HUES48 (cell line): ENCODE measurements around the gene RNF125.

Experiments used
- H3K27ac ChIP-seq: one replicate; pipeline ENCODE4 v1.7.0; 2013; ENCODE audit warnings: low read depth, low read length, inconsistent platforms
- H3K27me3 ChIP-seq: 2 replicates; pipeline ENCODE4 v1.6.1; 2013; ENCODE audit warnings: mild to moderate bottlenecking, low read length; ENCODE audit not compliant: control insufficient read depth, insufficient read depth
- H3K36me3 ChIP-seq: 2 replicates; pipeline ENCODE4 v1.6.1; 2013; ENCODE audit warnings: low read length; ENCODE audit not compliant: control insufficient read depth, insufficient read depth
- H3K4me1 ChIP-seq: 2 replicates; pipeline ENCODE4 v1.6.1; 2013; ENCODE audit warnings: mild to moderate bottlenecking, low read length; ENCODE audit not compliant: control insufficient read depth, insufficient read depth
- H3K4me3 ChIP-seq: 2 replicates; pipeline ENCODE4 v1.5.1; 2013; ENCODE audit warnings: mild to moderate bottlenecking, low read depth, low read length
- H3K9ac ChIP-seq: 2 replicates; pipeline ENCODE4 v1.6.1; 2013; ENCODE audit warnings: mild to moderate bottlenecking, low read depth, low read length, moderate library complexity
- H3K9me3 ChIP-seq: 2 replicates; pipeline ENCODE4 v1.6.1; 2013; ENCODE audit warnings: low read length; ENCODE audit not compliant: control insufficient read depth, insufficient read depth

RNF125 gene

GRCh38 chr18:32018331-32019250 is at the start of gene RNF125:
Gene RNF125, plus strand, starts transcription at chr18:32018825. Its CDS starts 39 bp downstream, at chr18:32018864.
- Histone ChIP-seq H3K4me1 (peaks cover 15% of the 10 kb centered on the region), H3K9me3 (no peaks in the 10 kb centered on the region), H3K27me3 (0 out of 2 replicates have a peak, but pooled peaks cover 6% of the 10 kb centered on the region), H3K27ac (peak within 1 kb of the TSS; percentile 83), H3K4me3 (peak within 1 kb of the TSS; percentile 68), H3K9ac (peak within 1 kb of the TSS; percentile 61), H3K36me3 (no peaks in the 10 kb centered on the region)

GRCh38 chr18:31970617-31971016 is 48.0 kb upstream of the RNF125 start:
- peaks cover 6% of the 10 kb centered on the region; the same call in 1 of the 2 replicates for H3K4me1 ChIP-seq
- H3K27ac ChIP-seq, result no peak overlapping the region
- no peak overlapping the region for H3K4me3 ChIP-seq
- H3K36me3 ChIP-seq, result no peaks in the 10 kb centered on the region
- no peaks in the 10 kb centered on the region for H3K27me3 ChIP-seq
- peaks cover 25% of the 10 kb centered on the region for H3K9me3 ChIP-seq
- H3K9ac ChIP-seq, result no peak overlapping the region

GRCh38 chr18:31973929-31974546 is 44.6 kb upstream of the RNF125 start:
- Histone ChIP-seq H3K4me1 (peaks cover 10% of the 10 kb centered on the region), H3K36me3 (no peaks in the 10 kb centered on the region), H3K9me3 (peaks cover 32% of the 10 kb centered on the region)

GRCh38 chr18:31976242-31976641 is 42.4 kb upstream of the RNF125 start:
- peaks cover 32% of the 10 kb centered on the region for H3K9me3 ChIP-seq
- no peak overlapping the region for H3K9ac ChIP-seq
- no peak overlapping the region for H3K27ac ChIP-seq
- no peaks in the 10 kb centered on the region for H3K27me3 ChIP-seq
- H3K4me1 ChIP-seq, result peaks cover 4% of the 10 kb centered on the region; the same call in 1 of the 2 replicates
- no peaks in the 10 kb centered on the region for H3K36me3 ChIP-seq
- H3K4me3 ChIP-seq, result no peak overlapping the region

More at GRCh38 chr18:31973929-31974546, 44.6 kb upstream of the RNF125 start:
- Histone ChIP-seq H3K27me3 (no peaks in the 10 kb centered on the region), H3K27ac (no peak overlapping the region), H3K4me3 (no peak overlapping the region), H3K9ac (no peak overlapping the region)

GRCh38 chr18:31977270-31977872 is 41.3 kb upstream of the RNF125 start:
- Histone ChIP-seq H3K27ac (no peak overlapping the region), H3K4me1 (peaks cover 4% of the 10 kb centered on the region; the same call in 1 of the 2 replicates), H3K27me3 (no peaks in the 10 kb centered on the region), H3K9me3 (peaks cover 30% of the 10 kb centered on the region), H3K4me3 (no peak overlapping the region), H3K36me3 (no peaks in the 10 kb centered on the region), H3K9ac (no peak overlapping the region)

- peaks cover 20% of the 10 kb centered on the region for H3K9me3 ChIP-seq
- no peaks in the 10 kb centered on the region for H3K36me3 ChIP-seq
- H3K4me1 ChIP-seq, result peaks cover 4% of the 10 kb centered on the region; the same call in 1 of the 2 replicates
- H3K4me3 ChIP-seq, result no peak overlapping the region
- no peak overlapping the region for H3K9ac ChIP-seq
- no peaks in the 10 kb centered on the region for H3K27me3 ChIP-seq
- H3K27ac ChIP-seq, result no peak overlapping the region
Measured at GRCh38 chr18:31978616-31979015, 40.0 kb upstream of the RNF125 start.

GRCh38 chr18:31979714-31980113 is 38.9 kb upstream of the RNF125 start:
- no peaks in the 10 kb centered on the region for H3K27me3 ChIP-seq
- peaks cover 10% of the 10 kb centered on the region for H3K9me3 ChIP-seq
- no peak overlapping the region for H3K9ac ChIP-seq
- H3K4me3 ChIP-seq, result no peak overlapping the region
- no peak overlapping the region for H3K27ac ChIP-seq
- H3K4me1 ChIP-seq, result peaks cover 4% of the 10 kb centered on the region; the same call in 1 of the 2 replicates
- H3K36me3 ChIP-seq, result no peaks in the 10 kb centered on the region

GRCh38 chr18:31980863-31981262 is 37.8 kb upstream of the RNF125 start:
- Histone ChIP-seq H3K9ac (no peak overlapping the region), H3K27ac (no peak overlapping the region), H3K9me3 (peaks cover 8% of the 10 kb centered on the region), H3K4me3 (no peak overlapping the region), H3K27me3 (no peaks in the 10 kb centered on the region), H3K4me1 (peaks cover 4% of the 10 kb centered on the region; the same call in 1 of the 2 replicates), H3K36me3 (no peaks in the 10 kb centered on the region)

GRCh38 chr18:31983020-31983419 is 35.6 kb upstream of the RNF125 start:
- Histone ChIP-seq H3K27ac (no peak overlapping the region), H3K27me3 (no peaks in the 10 kb centered on the region), H3K36me3 (no peaks in the 10 kb centered on the region), H3K4me3 (no peak overlapping the region), H3K9ac (no peak overlapping the region), H3K4me1 (no peaks in the 10 kb centered on the region), H3K9me3 (peaks cover 8% of the 10 kb centered on the region)

GRCh38 chr18:31983976-31984375 is 34.6 kb upstream of the RNF125 start:
- no peaks in the 10 kb centered on the region for H3K27me3 ChIP-seq
- no peaks in the 10 kb centered on the region for H3K36me3 ChIP-seq
- peaks cover under 1% of the 10 kb centered on the region for H3K9me3 ChIP-seq
- no peak overlapping the region for H3K4me3 ChIP-seq
- no peak overlapping the region for H3K27ac ChIP-seq
- no peaks in the 10 kb centered on the region for H3K4me1 ChIP-seq
- H3K9ac ChIP-seq, result no peak overlapping the region
